Amygdala (tissue), 56 donors: ENCODE results near the gene VWA7.

Source experiments
- DNase-seq, 56 donors: peaks; one replicate each; lab custom pipeline; 2025; lab: John Stamatoyannopoulos, UW

Gene VWA7

DNA sequence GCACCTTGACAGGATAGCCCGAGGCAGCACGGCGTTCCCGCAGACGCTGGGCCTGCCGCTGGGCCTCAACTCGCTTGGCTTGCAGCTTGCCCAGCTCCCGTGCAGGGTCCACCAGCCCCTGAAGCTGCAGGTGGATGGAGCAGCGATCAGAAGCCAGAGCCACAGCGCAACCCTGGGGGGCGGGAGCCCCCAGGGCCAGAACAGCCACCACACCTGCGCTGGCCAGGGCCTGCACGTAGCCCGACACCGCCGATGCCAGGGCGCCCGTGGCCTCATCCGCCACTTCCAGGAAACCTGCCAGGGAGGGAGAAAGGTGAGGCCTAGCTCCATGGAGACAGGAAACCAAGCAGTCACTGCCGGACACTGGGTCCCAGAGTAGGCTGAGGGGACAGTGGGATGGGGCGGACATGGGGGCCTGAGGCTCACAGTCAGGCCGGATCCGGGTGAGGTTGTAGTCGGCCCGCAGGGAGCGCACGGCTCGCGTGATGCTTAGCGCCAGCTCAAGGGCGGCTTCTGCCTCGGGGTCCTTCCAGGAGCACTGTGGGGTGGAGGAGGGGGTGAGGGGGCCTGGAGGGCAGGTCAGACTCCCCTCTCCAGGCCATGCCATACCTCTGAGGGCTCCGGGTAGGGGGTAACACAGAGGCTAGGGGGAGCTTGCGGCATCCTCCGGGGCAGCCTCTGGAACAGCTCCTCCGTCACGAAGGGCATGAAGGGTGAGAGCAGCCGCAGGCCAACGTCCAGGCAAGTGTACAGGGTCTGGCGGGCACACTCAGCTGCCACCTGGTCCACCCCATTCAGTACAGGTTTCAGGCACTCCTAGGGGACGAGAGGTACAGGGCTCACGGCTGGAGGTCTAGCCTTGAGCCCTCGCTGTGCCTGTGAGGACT, 2.1 kb upstream of the VWA7 start:
- no peak for DNase-seq

DNA sequence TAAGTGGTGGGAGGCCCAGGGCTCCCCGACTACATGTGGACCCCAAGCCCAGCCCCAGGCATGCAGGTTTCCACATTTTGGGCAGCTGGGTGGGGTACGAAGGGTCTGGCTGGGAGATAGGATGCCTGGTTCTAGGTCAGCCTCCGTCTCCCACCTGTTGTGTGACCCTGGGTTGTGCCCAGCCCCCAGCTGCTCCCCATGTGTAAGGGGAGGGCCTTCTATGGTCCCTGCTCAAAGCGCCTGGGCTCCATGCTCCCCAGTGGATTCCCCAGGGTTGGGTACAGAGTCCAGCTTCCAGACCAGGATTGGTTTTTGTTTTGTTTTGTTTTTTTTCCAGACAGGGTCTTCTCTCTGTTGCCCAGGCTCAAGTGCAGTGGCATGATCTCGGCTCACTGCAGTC, 1.1 kb upstream of the VWA7 start:
- DNase-seq = no peak

DNA sequence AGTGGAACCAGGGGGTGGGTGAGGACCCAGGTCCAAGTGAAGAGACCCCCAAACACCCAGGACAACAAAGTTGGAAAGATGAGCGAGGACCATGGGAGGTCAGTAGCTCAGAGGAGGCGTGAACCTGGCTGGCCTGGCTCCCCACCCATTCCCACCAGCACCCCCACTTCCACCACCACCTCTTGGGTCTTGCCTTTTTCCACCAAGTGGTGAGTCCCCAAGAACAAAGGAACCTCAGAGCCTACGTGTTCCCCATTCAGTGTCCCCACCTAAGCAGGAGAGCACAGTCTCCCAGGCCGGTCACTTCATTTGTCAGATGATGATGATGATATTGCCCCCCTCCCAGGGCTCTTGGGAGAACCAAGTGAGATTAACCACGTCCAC, 531 bp upstream of the VWA7 start:
- DNase-seq = no peak

GRCh38 chr6:31776485-31776988, 591 bp downstream of the VWA7 start:
- DNase-seq = peak in 5 of 56 donors; percentile 20 to 71 (median 23)

- DNase-seq = no peak
Measured at GRCh38 chr6:31775633-31776484, 1.3 kb downstream of the VWA7 start.

- DNase-seq = no peak
Measured at GRCh38 chr6:31775184-31775583, 1.9 kb downstream of the VWA7 start.

GRCh38 chr6:31771992-31772358, 5.2 kb downstream of the VWA7 start:
- DNase-seq = no peak

DNA sequence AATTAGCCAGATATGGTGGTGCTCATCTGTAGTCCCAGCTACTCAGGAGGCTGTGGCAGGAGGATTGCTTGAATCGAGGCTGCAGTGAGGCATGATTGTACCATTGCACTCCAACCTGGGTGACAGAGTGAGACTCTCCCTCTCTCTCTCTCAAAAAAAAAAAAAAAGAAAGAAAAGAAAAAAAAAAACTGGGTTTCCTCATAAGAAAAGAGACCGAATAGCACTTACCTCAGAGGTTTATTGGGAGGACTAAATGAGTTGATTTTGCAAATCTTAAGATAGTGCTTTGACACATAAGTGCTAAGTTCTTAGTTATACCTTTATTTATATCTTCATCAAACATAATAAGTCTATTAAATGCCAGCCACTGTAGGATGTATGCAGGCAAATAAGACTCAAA, 6.3 kb downstream of the VWA7 start:
- no peak for DNase-seq

DNA sequence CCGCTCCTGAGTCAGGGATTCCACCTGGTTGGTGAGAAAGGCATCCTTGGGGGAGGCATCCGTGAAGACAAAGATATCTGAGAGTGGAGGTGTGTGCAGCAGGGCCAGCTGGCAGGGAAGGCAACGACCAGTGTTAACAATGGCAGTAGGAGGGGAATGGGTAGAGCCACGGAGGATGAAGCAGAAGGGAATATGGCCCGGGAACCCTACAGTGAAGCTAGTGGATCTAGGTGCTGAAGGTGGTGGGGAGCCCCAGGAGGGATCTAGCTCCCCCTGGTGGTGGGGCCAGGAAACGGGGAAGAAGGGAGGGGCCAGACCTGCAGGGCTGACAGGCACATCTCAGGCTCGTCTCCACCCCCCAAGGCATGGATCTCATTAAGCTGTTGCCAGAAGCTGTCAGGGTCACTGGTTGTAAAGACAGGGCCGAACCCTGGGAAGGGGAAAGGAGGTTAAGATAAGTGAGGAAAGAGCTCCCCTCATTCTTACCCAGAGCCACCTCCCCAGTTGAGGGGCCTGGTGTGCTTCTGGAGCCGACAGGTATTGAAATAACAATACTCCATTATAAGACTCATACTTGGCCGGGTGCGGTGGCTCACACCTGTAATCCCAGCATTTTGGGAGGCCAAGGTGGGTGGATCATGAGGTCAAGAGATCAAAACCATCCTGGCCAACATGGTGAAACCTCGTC, 7.3 kb downstream of the VWA7 start:
- DNase-seq = peak in 5 of 56 donors; percentile 13 to 27 (median 23)

DNA sequence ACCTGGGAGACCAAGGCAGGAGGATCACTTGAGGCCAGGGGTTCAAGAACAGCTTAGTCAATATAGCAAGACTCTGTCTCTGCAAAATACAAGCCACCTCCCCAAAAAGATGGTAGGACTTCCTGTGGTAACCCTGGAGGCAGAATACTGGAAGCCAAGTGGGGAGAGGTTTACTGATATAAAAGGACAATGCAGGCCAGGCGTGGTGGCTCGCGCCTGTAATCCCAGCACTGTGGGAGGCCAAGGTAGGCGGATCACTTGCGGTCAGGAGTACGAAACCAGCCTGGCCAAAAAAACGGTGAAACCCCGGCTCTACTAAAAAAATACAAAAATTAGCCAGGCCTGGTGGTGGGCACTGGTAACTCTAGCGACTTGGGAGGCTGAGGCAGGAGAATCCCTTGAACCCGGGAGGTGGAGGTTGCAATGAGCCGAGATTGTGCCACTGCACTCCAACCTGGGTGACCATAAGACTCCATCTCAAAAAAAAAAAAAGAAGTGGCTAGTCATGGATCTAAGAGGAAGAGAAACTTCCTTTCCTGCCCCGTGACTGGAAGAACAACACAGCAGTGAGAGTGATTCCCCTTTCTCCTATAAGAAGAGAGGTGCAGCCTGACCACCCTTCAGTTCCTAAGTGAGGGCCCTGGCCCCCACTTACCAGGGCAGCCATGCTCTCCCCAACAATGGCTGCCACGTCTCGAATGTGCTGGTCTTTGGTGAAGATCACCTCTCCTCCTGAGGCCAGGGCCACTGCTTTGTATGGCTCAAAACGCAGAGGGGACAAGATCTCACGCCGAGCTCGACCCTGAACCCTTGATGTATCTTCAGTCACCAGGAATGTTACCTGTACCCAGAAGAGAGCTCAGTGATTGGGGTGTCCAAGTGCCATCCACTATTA, 8.5 kb downstream of the VWA7 start:
- peak in 1 of 56 donors; percentile 29 for DNase-seq

DNA sequence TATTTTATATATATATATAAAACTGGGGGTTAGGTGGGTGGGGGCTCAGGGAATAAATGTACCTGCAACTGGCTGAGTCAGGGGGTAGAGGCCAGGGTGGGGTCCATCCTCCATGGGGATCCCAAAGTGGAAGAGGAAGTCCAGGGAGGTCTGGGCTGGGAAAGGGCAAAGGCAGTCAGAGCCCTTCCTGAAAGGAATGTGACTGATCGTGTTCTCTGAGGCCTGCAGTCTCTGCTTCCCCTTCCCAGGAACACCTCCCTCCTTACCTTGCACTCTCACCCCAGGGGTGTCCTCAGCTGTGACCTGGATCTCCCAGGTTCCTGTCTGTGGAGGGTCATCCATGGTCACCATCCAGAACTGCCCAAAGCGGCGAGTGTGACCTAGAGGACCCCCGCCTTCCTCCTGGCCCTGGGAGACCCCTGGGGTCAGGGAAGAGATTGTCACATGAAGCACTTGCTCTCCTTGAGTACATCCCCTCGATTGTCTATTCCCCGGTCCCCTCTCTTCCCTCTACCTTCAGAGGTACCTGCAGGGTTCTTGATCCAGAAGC, 10.0 kb downstream of the VWA7 start:
- no peak for DNase-seq

- no peak for DNase-seq
Measured at GRCh38 chr6:31765910-31766794, 11.0 kb downstream of the VWA7 start.

GRCh38 chr6:31765559-31765909, 11.6 kb downstream of the VWA7 start:
- no peak for DNase-seq

DNA sequence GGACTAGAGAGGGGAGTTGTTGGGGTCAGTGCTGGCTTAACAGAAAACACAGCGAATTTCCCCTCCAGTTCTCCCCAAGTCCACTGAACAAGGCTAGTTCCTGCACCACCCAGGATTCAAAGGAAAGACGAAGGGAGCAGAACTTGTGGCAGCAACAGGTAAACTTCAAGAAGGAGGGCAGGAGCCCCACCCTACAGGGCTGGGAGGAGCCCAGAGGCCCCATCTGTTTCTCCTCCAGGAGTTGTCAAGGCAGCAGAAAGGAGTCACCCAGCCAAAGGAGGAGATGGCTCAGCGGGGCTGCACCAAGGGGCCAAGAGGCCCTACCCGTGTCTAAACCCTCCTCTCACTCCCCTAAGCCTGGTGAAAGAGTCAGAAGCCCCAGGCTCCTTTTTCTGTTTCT, 12.9 kb downstream of the VWA7 start:
- DNase-seq = no peak

DNA sequence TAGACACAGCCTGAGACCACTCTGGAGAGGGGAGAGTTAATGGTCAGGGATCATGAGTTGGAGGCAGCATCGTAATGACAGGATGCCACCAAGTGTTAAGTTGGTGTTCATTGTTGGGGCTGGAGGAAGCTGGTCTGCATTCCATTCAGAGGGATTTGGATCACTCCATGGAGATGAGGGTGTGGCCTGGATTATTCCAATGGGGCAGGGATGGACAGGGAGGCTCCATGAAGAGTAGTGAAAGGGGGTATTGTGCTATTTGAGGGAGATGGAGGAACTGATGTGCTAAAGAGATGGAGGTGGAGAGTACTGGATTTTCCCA, 13.5 kb downstream of the VWA7 start:
- peak in 7 of 56 donors; percentile 5 to 27 (median 19) for DNase-seq

DNA sequence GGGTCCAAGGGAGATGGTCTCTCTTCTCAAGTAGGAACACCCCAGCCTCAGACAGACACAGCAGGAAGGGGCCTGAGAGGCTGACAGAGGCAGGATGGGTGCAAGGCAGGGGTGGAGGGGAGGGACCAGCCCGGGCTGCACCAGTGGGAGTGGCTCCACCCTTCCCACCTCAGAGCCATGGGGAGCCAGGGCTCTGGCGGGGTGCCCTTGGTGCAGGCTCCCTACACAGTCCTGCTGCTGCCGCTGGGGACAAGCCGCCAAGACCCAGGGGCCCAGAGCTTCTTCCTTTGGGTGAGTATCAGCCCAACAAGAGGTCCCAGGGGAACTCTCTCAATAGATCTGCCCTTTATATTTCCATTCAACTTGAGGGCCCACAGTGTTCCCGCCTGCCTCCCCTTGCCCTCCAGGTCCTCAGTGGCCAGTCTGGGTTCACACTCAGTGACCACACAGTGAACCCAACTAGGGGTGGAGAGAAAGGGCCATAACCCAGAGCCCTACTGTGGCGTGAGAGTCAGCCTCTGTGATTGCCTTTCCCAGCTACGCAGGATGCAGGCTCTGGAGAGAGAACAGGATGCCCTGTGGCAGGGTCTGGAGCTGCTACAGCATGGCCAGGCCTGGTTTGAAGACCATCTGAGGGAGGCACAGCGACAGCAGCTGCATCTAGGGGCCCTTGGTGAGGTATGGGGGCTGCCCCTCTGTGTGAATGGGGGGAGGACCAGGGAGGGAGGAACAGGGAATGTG, 14.1 kb downstream of the VWA7 start:
- no peak for DNase-seq

- no peak for DNase-seq
Measured at GRCh38 chr6:31762356-31762755, 14.8 kb downstream of the VWA7 start, which contains the start of gene SAPCD1. Gene SAPCD1, plus strand, starts transcription at chr6:31762656. Its CDS starts 399 bp downstream, at chr6:31763055.

DNA sequence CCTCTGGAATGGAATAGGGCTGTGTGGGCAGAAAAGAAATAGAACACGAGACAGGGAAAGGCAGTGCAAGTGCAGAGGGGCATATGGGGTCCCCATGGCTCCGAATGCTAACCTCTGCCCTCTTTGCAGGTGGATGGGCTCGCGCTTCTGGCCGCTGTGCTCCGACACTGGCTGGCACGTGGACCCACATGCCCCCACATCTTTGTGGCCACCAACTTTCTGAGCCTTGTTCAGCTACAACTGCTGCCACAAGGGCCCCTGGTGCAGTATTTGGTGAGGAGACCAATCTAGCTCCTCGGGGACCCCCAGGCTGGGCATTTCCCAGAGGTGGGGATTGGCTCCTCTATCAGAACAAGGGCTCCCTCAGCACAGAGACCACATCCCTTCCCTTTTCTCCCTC, 15.8 kb downstream of the VWA7 start:
- no peak for DNase-seq
